MM.1S (cell line): Measurements from ENCODE around the gene CNEP1R1.

Experiments
- CTCF ChIP-seq: fragments of 300-600 bp; sonication (generic); IDR thresholded peaks from 2 replicates; pipeline ENCODE4 v1.5.1; 2016; ENCODE audit warnings: antibody characterized with exemption, low read length, mixed read lengths
- EZH2phosphoT487 ChIP-seq: fragments of 300-600 bp; sonication (generic); IDR thresholded peaks from 2 replicates; pipeline ENCODE4 v1.6.1; 2018; ENCODE audit warnings: antibody characterized with exemption, low read length

GRCh38 chr16:49994006-49994405, 31.0 kb upstream of the CNEP1R1 start:
- TF ChIP-seq CTCF: no peak
- no peak for TF ChIP-seq EZH2phosphoT487
